K562 (cell line): Measurements from ENCODE around the gene UQCRH. TPM values are rescaled to one million over a fixed set of nuclear protein-coding genes. Genes with fewer than 3 reads are reported as not detected.
A peak's percentile ranks its signal among the peaks of the same experiment; 100 is the strongest.

ENCODE experiments used
- CBX2 ChIP-seq: fragments of 200-600 bp; sonication (generic); IDR thresholded peaks from one replicate; pipeline ENCODE4 v1.6.1; 2012; ENCODE audit warnings: mild to moderate bottlenecking, low read length, inconsistent platforms; ENCODE audit not compliant: insufficient read depth, poor library complexity, severe bottlenecking
- DNMT1 ChIP-seq: fragments of 450-650 bp; IDR thresholded peaks from 2 replicates; pipeline ENCODE4 v1.6.1; 2016; ENCODE audit warnings: antibody characterized with exemption, mild to moderate bottlenecking
- EP400 ChIP-seq: fragments of 450-650 bp; IDR thresholded peaks from 2 replicates; pipeline ENCODE4 v1.6.1; 2017; ENCODE audit warnings: antibody characterized with exemption, mild to moderate bottlenecking, moderate library complexity
- GTF2F1 ChIP-seq: IDR thresholded peaks from 2 replicates; pipeline ENCODE4 v1.6.1; 2011; ENCODE audit warnings: low read depth, low read length, improper control_type of control experiment
- HDAC1 ChIP-seq, 2 experiments: fragments of 450-650 bp; IDR thresholded peaks; 2 replicates each; pipeline ENCODE4 v1.6.1; 2016 to 2017; ENCODE audit warnings: inconsistent platforms in 1 of 2, mild to moderate bottlenecking in 1 of 2, moderate library complexity in 1 of 2
- MEIS2 ChIP-seq: fragments of 450-650 bp; IDR thresholded peaks from 2 replicates; pipeline ENCODE4 v1.6.1; 2014; ENCODE audit warnings: mild to moderate bottlenecking; ENCODE audit not compliant: partially characterized antibody
- NR2F6 ChIP-seq: fragments of 450-650 bp; formaldehyde crosslinking; IDR thresholded peaks from 2 replicates; pipeline ENCODE4 v1.4.0; 2020; ENCODE audit warnings: mild to moderate bottlenecking
- RAD21 ChIP-seq, 2 experiments: fragments of 250-450 bp in 1 of 2; fragments of 450-650 bp in 1 of 2; sonication (Bioruptor Pico) in 1 of 2; formaldehyde crosslinking in 1 of 2; IDR thresholded peaks in 1 of 2; conservative IDR thresholded peaks in 1 of 2; 2 replicates each; pipeline versions ENCODE4 v1.4.0 to v1.8.0; 2020 to 2022; ENCODE audit warnings: mild to moderate bottlenecking in 2 of 2, moderate library complexity in 1 of 2
- RBM25 ChIP-seq: fragments of 200-400 bp; formaldehyde crosslinking; IDR thresholded peaks from 2 replicates; pipeline ENCODE4 v1.6.1; 2018; ENCODE audit warnings: low read length, low read depth, moderate library complexity; ENCODE audit not compliant: severe bottlenecking
- SIX5 ChIP-seq, 2 experiments: IDR thresholded peaks; 2 replicates each; pipeline ENCODE4 v1.6.1; 2011; ENCODE audit warnings: low read length in 2 of 2, borderline replicate concordance in 1 of 2, low read depth in 1 of 2, mild to moderate bottlenecking in 1 of 2, moderate library complexity in 1 of 2; ENCODE audit not compliant: insufficient read depth in 1 of 2
- TAF1 ChIP-seq: IDR thresholded peaks from 2 replicates; pipeline ENCODE4 v1.6.1; 2011; ENCODE audit warnings: mild to moderate bottlenecking, low read length, moderate library complexity; ENCODE audit not compliant: insufficient read depth, control insufficient read depth, severe bottlenecking; ENCODE audit errors: extremely low read depth
- TBL1XR1 ChIP-seq, 2 experiments: IDR thresholded peaks; 2 replicates each; pipeline ENCODE4 v1.6.1; 2012; ENCODE audit warnings: improper control_type of control experiment in 2 of 2, low read length in 2 of 2, mild to moderate bottlenecking in 1 of 2
- TRIM28 ChIP-seq: fragments of 450-650 bp; IDR thresholded peaks from 2 replicates; pipeline ENCODE4 v1.6.1; 2017
- ZNF830 ChIP-seq: fragments of 250-450 bp; sonication (Bioruptor Pico); IDR thresholded peaks from 2 replicates; pipeline ENCODE4 v1.5.0; 2021; ENCODE audit warnings: mild to moderate bottlenecking
- polyA plus RNA-seq, 8 experiments: library from polyadenylated mRNA; depleted of rRNA in 4 of 8; stranded (reverse) in 5 of 8; unstranded in 3 of 8; fragments of >200 nt; fragmentation: Nextera tagmentation in 2 of 8; fragmentation: Illumina TruSeq in 1 of 8; extraction: Ambion mirVana in 2 of 8; extraction: Trizol in 1 of 8; gene quantifications; 2 replicates each; pipeline versions ENCODE4 v1.2.1 to v1.2.3, GENCODE V29; 2011 to 2014; ENCODE audit warnings: inconsistent platforms in 1 of 8, missing spikeins in 1 of 8
- total RNA-seq, 7 experiments: library from RNA; depleted of rRNA in 6 of 7; stranded (reverse); fragments of >200 nt in 6 of 7; fragmentation: Illumina TruSeq in 2 of 7; extraction: Trizol in 2 of 7; gene quantifications; 2 replicates each; pipeline versions ENCODE4 v1.2.1 to v1.2.3, GENCODE V29; 2011 to 2021; ENCODE audit warnings: low replicate concordance in 1 of 7
- TF ChIP-seq, protein P1 (sequence below), 2 experiments: fragments of 450-650 bp; formaldehyde crosslinking in 1 of 2; IDR thresholded peaks; 2 replicates each; pipeline versions ENCODE4 v1.4.0 to v1.6.1; 2014 to 2020; ENCODE audit warnings: mild to moderate bottlenecking in 2 of 2, borderline replicate concordance in 1 of 2, low read depth in 1 of 2

Gene UQCRH
- total and polyA plus RNA-seq, 9 of the 15 experiments (the other 6 are each of a cell fraction or from before 2014, with no cell fraction given): 1,267 to 5,184 (median 2,410) TPM

DNA sequence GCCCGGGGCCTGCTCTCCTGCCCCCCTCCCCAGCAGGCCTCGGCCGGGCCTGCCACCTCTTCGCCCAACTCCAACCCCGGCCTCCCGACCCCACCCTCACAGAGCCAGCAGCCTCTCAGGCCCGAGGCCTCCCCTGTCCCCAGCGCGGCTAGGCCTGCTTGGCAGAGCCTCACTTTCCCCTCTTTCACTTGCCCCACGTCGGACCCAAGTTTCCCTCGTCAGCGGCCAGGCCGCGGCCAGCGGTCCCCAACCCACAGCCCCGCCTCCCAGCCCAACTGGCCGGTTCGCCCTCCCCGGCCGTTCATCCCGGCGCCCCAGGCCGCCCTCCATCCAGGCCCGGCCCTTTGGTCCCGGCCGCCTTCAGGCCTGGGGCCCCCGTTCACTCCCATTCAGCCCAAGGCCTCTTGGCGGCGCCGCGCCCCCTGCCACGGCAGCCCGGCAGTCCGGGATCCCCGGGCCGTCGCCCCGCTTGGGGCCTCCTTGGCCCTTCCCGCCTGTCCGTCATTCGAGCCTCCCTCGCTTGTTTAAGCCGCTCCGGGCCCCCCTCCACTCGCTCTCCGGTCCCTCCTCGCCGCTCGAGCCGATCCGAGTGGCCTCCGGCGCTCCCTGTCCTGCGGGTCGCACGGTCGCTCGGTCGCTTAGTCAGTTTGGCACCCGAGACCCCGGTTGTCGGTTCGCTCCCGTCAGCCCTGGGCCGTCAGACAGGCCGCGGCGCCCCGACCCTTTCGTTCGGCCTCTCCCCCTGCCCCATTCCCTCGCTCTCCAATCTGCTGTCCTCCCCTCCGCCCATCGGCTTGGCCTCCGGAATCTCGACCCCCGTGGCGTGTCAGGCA, 1.5 kb upstream of the UQCRH start (continued):
- TF ChIP-seq, protein P1, sequence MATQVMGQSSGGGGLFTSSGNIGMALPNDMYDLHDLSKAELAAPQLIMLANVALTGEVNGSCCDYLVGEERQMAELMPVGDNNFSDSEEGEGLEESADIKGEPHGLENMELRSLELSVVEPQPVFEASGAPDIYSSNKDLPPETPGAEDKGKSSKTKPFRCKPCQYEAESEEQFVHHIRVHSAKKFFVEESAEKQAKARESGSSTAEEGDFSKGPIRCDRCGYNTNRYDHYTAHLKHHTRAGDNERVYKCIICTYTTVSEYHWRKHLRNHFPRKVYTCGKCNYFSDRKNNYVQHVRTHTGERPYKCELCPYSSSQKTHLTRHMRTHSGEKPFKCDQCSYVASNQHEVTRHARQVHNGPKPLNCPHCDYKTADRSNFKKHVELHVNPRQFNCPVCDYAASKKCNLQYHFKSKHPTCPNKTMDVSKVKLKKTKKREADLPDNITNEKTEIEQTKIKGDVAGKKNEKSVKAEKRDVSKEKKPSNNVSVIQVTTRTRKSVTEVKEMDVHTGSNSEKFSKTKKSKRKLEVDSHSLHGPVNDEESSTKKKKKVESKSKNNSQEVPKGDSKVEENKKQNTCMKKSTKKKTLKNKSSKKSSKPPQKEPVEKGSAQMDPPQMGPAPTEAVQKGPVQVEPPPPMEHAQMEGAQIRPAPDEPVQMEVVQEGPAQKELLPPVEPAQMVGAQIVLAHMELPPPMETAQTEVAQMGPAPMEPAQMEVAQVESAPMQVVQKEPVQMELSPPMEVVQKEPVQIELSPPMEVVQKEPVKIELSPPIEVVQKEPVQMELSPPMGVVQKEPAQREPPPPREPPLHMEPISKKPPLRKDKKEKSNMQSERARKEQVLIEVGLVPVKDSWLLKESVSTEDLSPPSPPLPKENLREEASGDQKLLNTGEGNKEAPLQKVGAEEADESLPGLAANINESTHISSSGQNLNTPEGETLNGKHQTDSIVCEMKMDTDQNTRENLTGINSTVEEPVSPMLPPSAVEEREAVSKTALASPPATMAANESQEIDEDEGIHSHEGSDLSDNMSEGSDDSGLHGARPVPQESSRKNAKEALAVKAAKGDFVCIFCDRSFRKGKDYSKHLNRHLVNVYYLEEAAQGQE (IDR thresholded peaks at IDR 0.05; ENCODE audit: borderline replicate concordance): no peak
- TF ChIP-seq, protein P1 (CRISPR knock-in tag; IDR thresholded peaks at IDR 0.05; ENCODE audit: low read depth): no peak
- TF ChIP-seq EP400: peak; percentile 58; the same call in 1 of the 2 replicates
- peak; percentile 30 to 45 for TF ChIP-seq RAD21 (CRISPR knock-in tag; conservative IDR thresholded peaks at IDR 0.05 in 1 of 2, IDR thresholded peaks at IDR 0.05 in 1 of 2)
- TF ChIP-seq TRIM28: no peak
- no peak for TF ChIP-seq MEIS2
- no peak for TF ChIP-seq GTF2F1
- no peak for TF ChIP-seq RBM25
- no peak for TF ChIP-seq HDAC1 (IDR thresholded peaks at IDR 0.05)
- no peak for TF ChIP-seq NR2F6 (CRISPR knock-in tag)
- TF ChIP-seq DNMT1: no peak
- TF ChIP-seq TBL1XR1 (IDR thresholded peaks at IDR 0.05; ENCODE audit: low read length in 2 of 2): peak in 1 of 2 experiments; percentile 12; a peak in 1 of 4 replicates
- no peak for TF ChIP-seq SIX5 (IDR thresholded peaks at IDR 0.05; ENCODE audit: borderline replicate concordance in 1 of 2, insufficient read depth in 1 of 2, low read depth in 1 of 2, low read length in 2 of 2)
- TF ChIP-seq TAF1: peak; percentile 44
- TF ChIP-seq ZNF830 (CRISPR knock-in tag): no peak
- no peak for TF ChIP-seq CBX2
